GM03348 (cell line): ENCODE data around the gene CDK5RAP2.

Source experiments
- DNase-seq: peaks from one replicate; pipeline ENCODE4 v3.0.0; 2012; ENCODE audit warnings: low spot score

The CDK5RAP2 gene

GRCh38 chr9:120353506-120353905 lies 226.5 kb downstream of the CDK5RAP2 start:
- DNase-seq, result peak; percentile 49

GRCh38 chr9:120351106-120351505 lies 228.9 kb downstream of the CDK5RAP2 start:
- DNase-seq, result no peak

- no peak for DNase-seq
Observed at GRCh38 chr9:120350596-120350995, 229.4 kb downstream of the CDK5RAP2 start.

- DNase-seq, result peak; percentile 84
Observed at GRCh38 chr9:120348951-120349429, 231.0 kb downstream of the CDK5RAP2 start.

GRCh38 chr9:120345379-120345778 lies 234.6 kb downstream of the CDK5RAP2 start:
- no peak for DNase-seq

- DNase-seq, result peak; percentile 67
Observed at GRCh38 chr9:120344230-120344629, 235.7 kb downstream of the CDK5RAP2 start.

- DNase-seq, result no peak
Observed at GRCh38 chr9:120343416-120343815, 236.6 kb downstream of the CDK5RAP2 start.
